ENCODE data around the gene FAM204A. TPM values are rescaled to one million over a fixed set of nuclear protein-coding genes. Genes with fewer than 3 reads are reported as not detected.

The FAM204A gene
- total and polyA plus RNA-seq, 4 donors, result 39.4 to 75.0 (median 53.2) TPM

DNA sequence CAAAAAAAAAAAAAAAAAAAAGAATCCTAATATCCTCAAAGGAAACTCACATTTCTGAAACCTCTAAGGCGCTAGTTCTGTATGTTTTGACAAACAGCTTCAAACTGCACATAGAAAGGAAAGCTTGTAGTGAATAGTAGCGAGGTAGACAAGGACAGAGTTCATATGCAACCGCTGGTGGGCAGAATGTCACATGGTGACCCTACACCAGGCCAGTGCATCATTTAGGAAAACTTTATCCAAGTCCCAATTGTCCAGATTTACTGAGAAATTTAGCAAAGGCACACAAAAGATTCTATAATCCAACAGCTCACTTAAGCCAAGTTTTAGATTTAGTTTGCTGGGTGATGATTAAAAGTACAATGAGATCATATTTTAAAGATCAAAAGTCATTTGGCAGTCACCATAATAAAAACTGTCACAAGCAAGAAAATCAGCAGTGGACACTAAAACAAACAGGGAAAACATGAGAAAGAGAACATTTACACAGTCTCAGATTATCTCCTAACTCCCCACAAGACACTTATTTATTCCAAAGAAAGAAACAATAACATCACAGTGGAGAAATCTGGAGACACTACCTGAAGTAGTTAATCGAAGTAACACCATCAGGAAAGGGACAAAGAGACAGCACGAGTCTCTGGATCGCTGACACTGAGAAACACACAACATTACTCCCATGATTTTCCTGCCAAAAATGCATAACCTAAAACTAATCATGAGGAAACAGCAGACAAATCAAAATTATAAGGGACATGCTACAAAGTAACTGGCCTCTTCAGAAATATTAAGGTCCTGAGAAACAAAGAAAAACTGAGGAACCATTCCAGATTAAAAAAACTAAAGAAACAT is 20.2 kb downstream of the FAM204A start:
- H3K36me3 ChIP-seq (ENCODE audit: control insufficient read depth in 4 of 4, insufficient read depth in 4 of 4, low read length in 4 of 4), result peaks cover 5 to 37% (median 21%) of the 10 kb centered on the region in 4 donors
- H3K9me3 ChIP-seq (ENCODE audit: control insufficient read depth in 4 of 4, insufficient read depth in 3 of 4, low read length in 3 of 4), result no peaks in the 10 kb centered on the region
- no peak overlapping the region for H3K4me3 ChIP-seq
- no peak overlapping the region for H3K27ac ChIP-seq (ENCODE audit: low read depth in 1 of 2, low read length in 1 of 2)
- no peak overlapping the region for H3K9ac ChIP-seq (ENCODE audit: insufficient read depth in 1 of 2, low read length in 2 of 2)
- WGBS, 2 donors, result 78 to 93% methylated on average over 6 of the region's 6 CpGs
- DNase-seq, result no peak
- TF ChIP-seq, protein P1, sequence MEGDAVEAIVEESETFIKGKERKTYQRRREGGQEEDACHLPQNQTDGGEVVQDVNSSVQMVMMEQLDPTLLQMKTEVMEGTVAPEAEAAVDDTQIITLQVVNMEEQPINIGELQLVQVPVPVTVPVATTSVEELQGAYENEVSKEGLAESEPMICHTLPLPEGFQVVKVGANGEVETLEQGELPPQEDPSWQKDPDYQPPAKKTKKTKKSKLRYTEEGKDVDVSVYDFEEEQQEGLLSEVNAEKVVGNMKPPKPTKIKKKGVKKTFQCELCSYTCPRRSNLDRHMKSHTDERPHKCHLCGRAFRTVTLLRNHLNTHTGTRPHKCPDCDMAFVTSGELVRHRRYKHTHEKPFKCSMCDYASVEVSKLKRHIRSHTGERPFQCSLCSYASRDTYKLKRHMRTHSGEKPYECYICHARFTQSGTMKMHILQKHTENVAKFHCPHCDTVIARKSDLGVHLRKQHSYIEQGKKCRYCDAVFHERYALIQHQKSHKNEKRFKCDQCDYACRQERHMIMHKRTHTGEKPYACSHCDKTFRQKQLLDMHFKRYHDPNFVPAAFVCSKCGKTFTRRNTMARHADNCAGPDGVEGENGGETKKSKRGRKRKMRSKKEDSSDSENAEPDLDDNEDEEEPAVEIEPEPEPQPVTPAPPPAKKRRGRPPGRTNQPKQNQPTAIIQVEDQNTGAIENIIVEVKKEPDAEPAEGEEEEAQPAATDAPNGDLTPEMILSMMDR (IDR thresholded peaks at IDR 0.05; ENCODE audit: control extremely low read depth, extremely low read depth), result no peak
- no peak for ATAC-seq (ENCODE audit: insufficient read depth, low FRiP score)
- no peaks in the 10 kb centered on the region for H3K27me3 ChIP-seq (ENCODE audit: control insufficient read depth in 3 of 3, insufficient read depth in 3 of 3, low read length in 2 of 3)
- H3K4me1 ChIP-seq (ENCODE audit: control insufficient read depth in 5 of 5, insufficient read depth in 5 of 5, low read length in 5 of 5), result peaks cover 0 to 3% (median 0%) of the 10 kb centered on the region in 5 donors

DNA sequence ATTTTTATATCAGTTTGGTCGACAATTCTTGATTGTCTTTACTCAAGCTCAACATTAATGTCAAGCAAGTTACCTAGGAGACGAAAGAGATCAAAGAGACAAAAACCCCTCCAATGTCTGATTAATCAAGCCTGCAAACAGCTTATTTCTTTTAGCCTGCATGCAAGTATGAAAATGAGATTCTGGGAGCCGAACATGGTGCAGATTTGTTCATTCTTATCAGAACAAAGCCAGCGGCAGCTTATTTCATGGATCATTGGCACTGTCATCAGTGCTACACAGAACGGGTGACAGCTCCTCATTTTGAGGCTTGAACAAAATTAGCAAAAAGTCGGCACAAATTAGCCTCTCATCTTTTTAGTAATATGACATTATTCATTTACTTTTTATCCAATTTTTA is 26.5 kb downstream of the FAM204A start:
- Histone ChIP-seq H3K9me3 (ENCODE audit: control insufficient read depth in 4 of 4, insufficient read depth in 3 of 4, low read length in 3 of 4) (no peaks in the 10 kb centered on the region), H3K36me3 (ENCODE audit: control insufficient read depth in 4 of 4, insufficient read depth in 4 of 4, low read length in 4 of 4) (peaks cover 4 to 22% (median 10%) of the 10 kb centered on the region in 4 donors), H3K4me3 (no peak overlapping the region), H3K9ac (ENCODE audit: insufficient read depth in 1 of 2, low read length in 2 of 2) (no peak overlapping the region), H3K27ac (ENCODE audit: low read depth in 1 of 2, low read length in 1 of 2) (no peak overlapping the region), H3K4me1 (ENCODE audit: control insufficient read depth in 5 of 5, insufficient read depth in 5 of 5, low read length in 5 of 5) (peaks cover 0 to 3% (median 0%) of the 10 kb centered on the region in 5 donors), H3K27me3 (ENCODE audit: control insufficient read depth in 3 of 3, insufficient read depth in 3 of 3, low read length in 2 of 3) (no peaks in the 10 kb centered on the region)
- DNase-seq (no peak), ATAC-seq (ENCODE audit: insufficient read depth, low FRiP score) (no peak)
- WGBS, 2 donors, result 82 to 90% methylated on average over 6 of the region's 6 CpGs
- TF ChIP-seq, protein P1 (IDR thresholded peaks at IDR 0.05; ENCODE audit: control extremely low read depth, extremely low read depth), result no peak

DNA sequence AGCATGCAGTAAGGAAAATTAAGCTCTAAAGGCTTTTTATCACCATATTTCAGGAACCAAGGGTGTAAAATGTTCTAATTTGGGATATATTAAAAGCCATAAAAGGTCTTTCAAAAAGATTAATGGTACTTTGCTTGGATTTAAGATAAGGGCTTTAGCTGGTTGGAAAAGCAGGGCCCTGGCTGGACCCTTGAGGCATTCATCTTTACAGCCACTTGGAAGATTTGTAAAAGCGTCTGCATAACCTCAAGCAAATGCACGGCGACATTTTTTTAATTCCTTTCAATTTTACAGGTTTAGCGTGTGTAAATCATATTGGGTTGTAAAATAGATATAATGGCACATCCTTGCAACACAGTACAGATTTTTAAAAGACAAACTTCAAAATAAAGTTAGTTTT is 27.2 kb downstream of the FAM204A start:
- ATAC-seq (ENCODE audit: insufficient read depth, low FRiP score), result no peak

More for the DNA sequence above, 27.2 kb downstream of the FAM204A start:
- Histone ChIP-seq H3K9ac (ENCODE audit: insufficient read depth in 1 of 2, low read length in 2 of 2) (no peak overlapping the region), H3K27ac (ENCODE audit: low read depth in 1 of 2, low read length in 1 of 2) (no peak overlapping the region), H3K36me3 (ENCODE audit: control insufficient read depth in 4 of 4, insufficient read depth in 4 of 4, low read length in 4 of 4) (peaks cover 4 to 19% (median 13%) of the 10 kb centered on the region in 4 donors), H3K4me1 (ENCODE audit: control insufficient read depth in 5 of 5, insufficient read depth in 5 of 5, low read length in 5 of 5) (peaks cover 0 to 8% (median 3%) of the 10 kb centered on the region in 5 donors), H3K9me3 (ENCODE audit: control insufficient read depth in 4 of 4, insufficient read depth in 3 of 4, low read length in 3 of 4) (no peaks in the 10 kb centered on the region), H3K4me3 (no peak overlapping the region), H3K27me3 (ENCODE audit: control insufficient read depth in 3 of 3, insufficient read depth in 3 of 3, low read length in 2 of 3) (no peaks in the 10 kb centered on the region)
- TF ChIP-seq, protein P1 (IDR thresholded peaks at IDR 0.05; ENCODE audit: control extremely low read depth, extremely low read depth), result no peak
- 89 to 97% methylated on average over 4 of the region's 4 CpGs for WGBS, 2 donors
- no peak for DNase-seq

All from lung (tissue), 12 donors.